ENCODE measurements around the gene MRPL43.

- TF ChIP-seq CTCF (conservative IDR thresholded peaks at IDR 0.05; ENCODE audit: low read length) (no peak), EZH2phosphoT487 (IDR thresholded peaks at IDR 0.05; ENCODE audit: borderline replicate concordance, low read depth, low read length) (no peak)
Observed at GRCh38 chr10:100996678-100997359, 9.5 kb upstream of the MRPL43 start.

Data from OCI-LY7 (cell line).